ENCODE measurements around the gene CD163L1.
A peak's percentile ranks its signal among the peaks of the same experiment; 100 is the strongest.
"Not testable (repeated sequence)": the region's sequence is repeated elsewhere in the genome, so short reads cannot be mapped to it uniquely, and the experiment has no call there.

The CD163L1 gene

GRCh38 chr12:7403466-7403865 lies 40.5 kb downstream of the CD163L1 start:
- DNase-seq: no peak

DNA sequence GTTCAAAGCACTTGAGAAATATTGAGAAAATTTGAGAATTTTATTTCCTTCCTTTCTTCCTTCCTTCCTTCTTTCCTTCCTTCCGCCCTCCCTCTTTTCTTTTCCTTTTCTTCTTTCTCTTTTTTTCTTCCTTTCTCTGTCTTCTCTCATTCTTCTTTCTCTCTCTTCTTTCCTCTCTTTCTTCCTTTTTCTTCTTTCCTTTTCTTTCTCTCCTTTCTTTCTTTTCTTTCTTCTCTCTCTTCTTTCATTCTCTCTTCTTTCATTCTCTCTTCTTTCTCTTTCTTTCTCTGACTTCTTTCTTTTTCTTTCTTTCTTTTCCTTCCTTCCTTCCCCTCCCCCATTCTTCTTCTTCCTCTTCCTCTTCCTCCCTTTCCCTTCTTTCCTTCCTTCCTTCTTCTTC lies 44.9 kb downstream of the CD163L1 start:
- no peak for DNase-seq

DNA sequence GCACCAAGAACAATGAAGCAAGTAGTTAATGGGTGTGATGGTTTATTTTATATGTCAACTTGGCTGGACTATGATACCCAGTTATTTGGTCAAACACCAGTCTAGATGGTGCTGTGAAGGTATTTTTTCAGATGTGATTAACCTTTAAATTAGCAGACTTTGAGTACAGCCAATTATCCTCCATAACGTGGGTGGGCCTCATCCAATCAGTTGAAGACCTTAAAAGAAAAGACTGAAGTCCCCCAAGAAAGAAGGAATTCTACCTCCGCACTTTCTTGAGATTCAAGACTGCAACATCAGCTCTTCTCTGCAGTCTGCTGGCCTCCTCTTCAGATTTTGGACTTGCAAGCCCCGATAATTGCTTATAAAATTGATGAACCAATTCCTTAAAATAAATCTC lies 47.5 kb downstream of the CD163L1 start:
- no peak for DNase-seq

- no peak for DNase-seq
Observed at GRCh38 chr12:7395950-7396349, 48.0 kb downstream of the CD163L1 start.

GRCh38 chr12:7387289-7387688 lies 56.7 kb downstream of the CD163L1 start:
- no peak for DNase-seq

GRCh38 chr12:7383157-7383556 lies 60.8 kb downstream of the CD163L1 start:
- no peak for DNase-seq

GRCh38 chr12:7376196-7376595 lies 67.8 kb downstream of the CD163L1 start:
- no peak for DNase-seq

- no peak for DNase-seq
Observed at GRCh38 chr12:7375145-7375543, 68.8 kb downstream of the CD163L1 start.

DNA sequence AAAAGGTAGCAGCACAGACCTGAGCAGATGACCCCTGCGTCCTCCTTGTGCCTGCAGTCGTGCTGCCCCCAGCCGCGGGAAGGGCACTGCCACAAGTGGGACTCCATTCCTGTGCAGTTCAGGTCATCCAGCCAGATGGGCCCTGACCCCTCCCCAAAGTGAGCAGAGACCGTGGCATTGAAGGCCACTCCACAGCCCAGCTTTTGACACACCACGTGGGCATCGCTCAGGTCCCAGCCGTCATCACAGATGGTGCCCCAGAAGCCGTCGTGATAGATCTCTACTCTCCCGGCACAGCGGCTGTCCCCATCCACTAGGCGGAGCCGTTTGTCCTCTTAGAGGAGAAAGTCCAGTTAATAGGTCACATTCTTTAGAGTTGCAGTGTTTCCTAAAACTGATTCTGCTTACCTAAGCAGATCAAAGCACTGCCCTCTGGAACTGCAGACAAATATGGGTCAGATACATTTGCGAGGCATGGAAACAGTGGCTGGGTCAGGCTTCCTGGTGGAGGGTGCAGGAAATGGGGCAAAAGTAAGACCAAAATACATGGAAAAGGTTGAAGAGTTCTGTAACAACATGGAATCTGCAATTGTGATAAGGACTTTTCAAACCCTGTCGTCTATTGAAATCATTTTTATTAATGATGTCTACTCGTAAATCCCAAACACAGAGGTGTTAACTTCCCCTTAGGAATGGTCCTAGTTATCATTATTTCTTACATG lies 69.4 kb downstream of the CD163L1 start:
- peak in 1 of 2 experiments; percentile 21 for DNase-seq

GRCh38 chr12:7373226-7373625 lies 70.7 kb downstream of the CD163L1 start:
- no peak for DNase-seq

DNA sequence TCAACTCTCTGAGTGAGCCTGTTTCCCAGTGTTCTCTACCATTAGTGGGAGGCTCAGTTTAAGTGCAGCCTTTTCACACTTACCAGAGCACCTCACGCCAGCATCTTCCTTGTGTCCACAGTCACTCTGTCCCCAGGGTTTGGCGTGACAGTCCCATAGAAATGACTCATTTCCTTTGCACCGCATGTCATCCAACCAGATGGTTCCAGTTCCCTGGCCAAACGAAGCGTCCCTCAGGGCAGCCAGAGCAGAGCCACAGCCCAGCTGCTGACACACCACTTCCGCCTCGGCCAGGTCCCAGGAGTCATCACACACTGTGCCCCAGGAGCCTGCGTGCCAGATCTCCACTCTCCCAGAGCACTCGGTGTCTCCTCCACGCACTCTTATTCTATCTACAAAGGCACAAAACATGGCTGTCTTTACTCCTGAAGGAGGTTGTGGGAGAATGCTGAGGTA lies 74.7 kb downstream of the CD163L1 start:
- DNase-seq: no peak

DNA sequence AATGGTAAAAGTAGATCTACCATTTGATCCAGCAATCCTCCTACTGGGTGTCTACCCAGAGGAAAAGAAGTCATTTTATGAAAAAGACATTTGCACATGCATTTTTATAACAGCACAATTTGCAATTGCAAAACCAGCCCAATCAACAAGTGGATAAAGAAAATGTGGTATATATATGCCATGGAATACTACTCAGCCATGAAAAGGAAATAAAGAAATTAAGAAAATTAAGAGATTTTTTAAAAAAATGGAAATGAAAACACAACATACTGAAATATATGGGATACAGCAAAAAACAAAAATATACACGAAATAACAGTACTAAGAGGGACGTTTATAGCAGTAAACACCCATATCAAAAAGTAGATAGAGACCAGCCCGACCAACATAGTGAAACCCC lies 81.2 kb downstream of the CD163L1 start:
- DNase-seq: no peak

DNA sequence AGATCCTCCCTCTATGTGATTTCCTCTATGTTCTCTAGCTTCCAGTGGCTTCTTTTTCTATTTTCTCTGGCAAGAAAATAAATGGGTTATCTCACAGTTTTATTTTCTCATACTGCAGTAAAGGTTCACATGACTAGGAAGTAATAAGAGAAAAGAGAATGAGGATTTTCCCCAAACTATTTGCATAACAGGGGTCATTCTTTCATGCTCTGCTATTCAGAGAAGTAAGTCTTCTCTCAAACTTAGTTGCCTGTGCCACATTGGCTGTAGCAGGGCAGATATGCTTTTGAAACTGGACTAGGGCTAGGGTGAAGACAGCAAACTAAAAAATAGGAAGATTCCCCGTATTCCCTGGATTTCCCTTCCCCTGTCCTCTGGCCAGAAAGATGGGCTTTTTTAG lies 82.7 kb downstream of the CD163L1 start:
- DNase-seq: no peak

DNA sequence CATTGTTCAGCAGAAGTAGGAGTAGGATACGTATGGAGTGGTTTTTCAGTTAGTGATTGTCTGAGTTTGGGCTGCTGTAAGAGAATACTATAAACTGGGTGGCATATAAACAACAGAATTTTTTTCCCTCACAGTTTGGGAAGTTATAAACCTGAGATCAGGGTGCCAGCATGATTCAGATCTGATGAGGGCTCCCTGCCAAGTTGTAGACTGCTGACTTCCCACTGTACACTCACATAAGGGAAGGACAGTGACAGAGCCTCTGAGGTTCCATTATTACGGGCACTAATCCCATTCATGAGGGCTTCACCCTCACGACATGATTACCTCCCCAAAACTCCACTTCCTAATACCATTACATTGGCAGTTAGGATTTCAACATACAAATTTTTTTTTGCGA lies 89.4 kb downstream of the CD163L1 start:
- DNase-seq: no peak

GRCh38 chr12:7352661-7353060 lies 91.3 kb downstream of the CD163L1 start:
- no peak for DNase-seq

DNA sequence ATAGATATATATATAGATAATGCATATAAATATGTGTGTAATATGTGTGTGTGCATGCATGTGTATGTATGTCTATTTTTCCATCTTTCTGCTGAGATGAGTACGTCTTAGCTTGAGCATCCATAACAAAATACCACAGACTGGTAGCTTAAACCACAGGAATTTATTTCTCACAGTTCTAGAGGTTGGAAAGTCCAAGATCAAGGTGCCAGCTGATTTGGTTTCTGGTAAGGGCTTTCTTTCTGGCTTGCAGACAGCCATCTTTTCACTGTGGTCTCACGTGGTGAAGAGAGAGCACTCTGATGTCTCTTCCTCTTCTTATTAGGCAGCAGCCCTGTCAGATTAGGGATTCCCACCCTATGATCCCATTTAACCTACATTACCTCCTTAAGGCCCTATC lies 92.8 kb downstream of the CD163L1 start:
- no peak for DNase-seq

- DNase-seq: no peak
Observed at GRCh38 chr12:7349418-7349817, 94.5 kb downstream of the CD163L1 start.

DNA sequence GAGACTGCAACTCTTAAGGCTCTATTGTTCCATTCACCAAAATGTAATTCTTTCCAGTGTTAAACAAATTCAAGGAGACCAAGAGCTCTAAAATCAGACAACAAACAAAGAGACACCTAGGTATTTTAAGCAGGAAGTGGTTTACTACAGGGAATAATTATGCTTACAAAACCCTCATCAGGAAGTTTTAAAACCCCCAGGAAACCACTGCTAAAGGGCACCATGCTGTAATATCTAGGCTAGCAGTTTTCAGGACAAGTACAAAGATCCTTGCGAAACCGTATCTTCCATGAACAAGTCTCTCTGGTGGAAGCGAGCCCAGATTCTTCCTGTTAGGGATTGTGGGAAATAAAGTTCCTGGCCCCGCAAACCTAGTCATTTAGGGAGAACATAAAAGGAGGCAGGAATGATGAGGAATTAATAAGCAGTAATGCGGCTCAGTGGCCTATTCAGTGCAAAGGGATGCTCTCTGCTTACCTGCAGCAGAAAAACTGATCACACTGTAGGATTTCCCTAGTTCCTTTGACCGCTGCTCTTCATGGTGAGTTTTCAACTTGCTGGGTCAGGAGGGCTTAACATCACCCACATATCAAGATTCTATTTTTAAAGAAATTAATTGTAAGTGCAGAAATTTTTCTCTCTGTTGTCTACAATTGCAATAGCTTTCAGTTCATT lies 97.3 kb downstream of the CD163L1 start:
- no peak for DNase-seq

DNA sequence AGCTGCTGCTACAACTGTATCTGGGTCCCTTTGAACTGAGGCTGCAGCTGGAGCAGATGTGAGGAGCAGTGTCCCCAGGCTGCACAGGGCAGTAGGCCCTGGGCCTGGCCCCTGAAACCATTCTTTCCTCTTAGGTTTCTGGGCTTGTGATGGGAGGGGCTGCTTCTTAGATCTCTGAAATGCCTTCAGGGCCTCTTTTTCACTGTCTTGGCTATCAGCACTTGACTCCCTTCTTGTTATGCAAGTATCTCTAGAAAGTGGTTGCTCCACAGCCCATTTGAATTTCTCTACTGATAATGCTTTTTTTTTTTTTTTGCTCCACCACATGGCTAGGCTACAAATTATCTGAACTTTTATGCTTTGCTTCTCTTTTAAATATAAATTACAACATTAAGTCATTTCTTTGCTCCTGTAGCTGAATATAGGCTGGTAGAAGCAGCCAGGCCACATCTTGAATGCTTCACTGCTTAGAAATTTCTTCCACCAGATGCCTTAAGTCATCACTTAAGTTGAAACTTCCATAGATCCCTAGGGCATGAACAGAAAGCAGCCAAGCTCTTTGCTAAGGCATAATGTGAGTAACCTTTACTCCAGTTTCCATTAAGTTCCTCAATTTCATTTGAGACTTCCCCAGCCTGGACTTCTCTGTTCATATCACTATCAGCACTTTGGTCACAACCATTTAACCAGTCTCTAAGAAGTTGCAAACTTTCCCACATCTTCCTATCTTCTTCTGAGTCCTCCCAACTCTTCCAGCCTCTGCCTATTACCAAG lies 98.9 kb downstream of the CD163L1 start:
- no peak for DNase-seq

DNA sequence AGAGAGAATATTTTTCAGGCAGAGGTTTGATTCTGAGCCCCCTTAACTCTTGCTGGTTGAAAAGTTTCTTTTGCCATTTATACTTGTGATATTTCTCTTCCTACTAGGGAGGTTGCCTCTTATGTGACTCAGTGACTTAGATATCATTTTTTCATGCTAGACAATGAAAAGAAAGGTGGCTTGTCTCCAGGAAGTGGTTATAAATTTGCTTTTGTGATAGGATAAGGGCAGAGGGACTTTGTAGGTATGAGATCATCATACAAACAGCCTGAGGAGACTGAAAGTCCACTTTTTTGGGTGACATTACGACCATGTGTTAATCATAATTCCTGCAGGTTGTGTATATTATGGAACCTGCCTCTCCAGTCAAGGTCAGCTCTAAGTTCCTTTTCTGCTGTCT lies 104.3 kb downstream of the CD163L1 start:
- no peak for DNase-seq

DNA sequence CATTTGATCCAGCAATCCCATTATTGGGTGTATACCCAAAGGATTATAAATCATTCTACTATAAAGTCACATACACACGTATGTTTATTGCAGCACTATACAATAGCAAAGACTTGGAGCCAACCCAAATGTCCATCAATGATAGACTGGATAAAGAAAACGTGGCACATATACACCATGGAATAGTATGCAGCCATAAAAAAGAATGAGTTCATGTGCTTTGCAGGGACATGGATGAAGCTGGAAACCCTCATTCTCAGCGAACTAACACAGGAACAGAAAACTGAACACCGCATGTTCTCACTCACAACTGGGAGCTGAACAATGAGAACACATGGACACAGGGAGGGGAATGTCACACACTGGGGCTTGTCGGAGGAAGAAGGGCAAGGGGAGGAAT lies 106.2 kb downstream of the CD163L1 start:
- not testable (repeated sequence) for DNase-seq

- DNase-seq: no peak
Observed at GRCh38 chr12:7327918-7328317, 116.0 kb downstream of the CD163L1 start.

DNA sequence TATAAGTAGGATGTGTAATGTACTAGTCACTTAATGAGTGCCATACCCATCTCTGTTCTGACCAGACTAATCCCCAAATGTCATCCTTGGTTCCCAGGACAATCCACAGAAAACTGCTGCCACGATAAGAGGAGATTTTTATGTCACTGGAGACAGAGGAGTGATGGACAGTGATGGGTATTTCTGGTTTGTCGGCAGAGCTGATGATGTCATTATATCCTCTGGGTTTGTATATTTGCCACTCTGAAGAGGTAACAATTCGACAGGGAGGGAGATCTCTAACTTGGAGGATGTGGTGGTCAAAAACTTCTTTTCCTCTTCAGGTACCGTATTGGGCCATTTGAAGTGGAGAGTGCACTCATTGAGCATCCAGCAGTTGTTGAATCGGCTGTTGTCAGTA lies 119.8 kb downstream of the CD163L1 start:
- no peak for DNase-seq

GRCh38 chr12:7322599-7322998 lies 121.4 kb downstream of the CD163L1 start:
- no peak for DNase-seq
